Activated gamma-delta T cell treated with Interleukin-2 at 50 U/mL for 16 hours (primary cell): ENCODE results near the gene SMIM1.

Source experiments
- DNase-seq: peaks from one replicate; pipeline ENCODE4 v3.0.0-alpha.2; 2020

Gene SMIM1

DNA sequence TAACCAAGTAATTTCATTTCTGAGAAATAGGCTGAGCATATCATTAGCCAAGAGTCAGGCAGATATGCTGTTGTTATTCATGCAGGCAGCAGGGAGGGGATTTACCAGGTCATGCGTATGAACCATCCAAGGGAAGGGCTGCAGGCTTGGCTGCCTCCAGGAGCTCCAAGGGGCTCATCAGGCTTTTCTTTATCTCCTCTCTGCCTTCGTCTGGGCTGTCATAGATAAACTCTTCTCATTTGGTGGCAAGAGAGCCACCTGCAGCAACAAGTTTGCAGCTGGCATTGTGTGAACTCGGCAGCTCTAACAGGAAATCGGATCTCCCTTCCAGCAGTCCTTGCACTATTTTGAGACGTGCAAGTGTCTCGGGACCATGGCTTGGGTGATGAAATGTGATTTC is 12.8 kb upstream of the SMIM1 start:
- no peak for DNase-seq

DNA sequence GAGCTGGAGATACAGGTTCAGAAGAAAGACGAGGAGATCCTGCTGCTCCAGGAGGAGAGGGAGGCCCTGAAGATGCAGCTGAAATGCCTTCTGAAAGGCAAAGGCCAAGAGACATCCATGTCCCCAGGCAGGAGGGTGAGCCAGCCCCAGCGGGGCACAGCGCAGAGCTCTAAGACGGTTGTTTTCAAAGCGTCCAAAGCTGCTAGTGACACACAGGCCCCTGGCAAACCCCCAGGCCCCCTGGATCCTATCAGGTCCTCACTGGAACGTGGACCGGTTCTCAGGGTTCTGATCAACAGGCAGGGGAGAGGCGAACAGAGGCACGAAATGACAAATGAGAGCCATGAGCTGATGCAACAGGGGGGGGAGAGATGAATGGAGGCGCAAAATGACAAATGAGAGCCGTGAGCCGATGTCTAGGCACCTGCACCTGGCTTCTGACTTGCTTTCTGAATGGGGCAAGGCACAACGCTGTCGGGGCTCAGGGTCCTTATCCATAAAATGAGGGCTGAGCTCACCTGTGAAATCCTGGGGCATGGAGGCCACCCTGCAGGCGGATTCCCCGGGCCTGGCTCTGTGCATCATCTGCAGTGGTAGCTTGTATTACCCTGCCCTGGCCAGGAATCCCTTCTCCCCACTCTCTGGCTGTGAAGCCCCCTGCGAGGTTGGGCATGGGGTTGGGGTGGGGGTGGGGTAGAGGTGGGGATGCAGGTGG is 11.1 kb upstream of the SMIM1 start:
- DNase-seq: no peak

DNA sequence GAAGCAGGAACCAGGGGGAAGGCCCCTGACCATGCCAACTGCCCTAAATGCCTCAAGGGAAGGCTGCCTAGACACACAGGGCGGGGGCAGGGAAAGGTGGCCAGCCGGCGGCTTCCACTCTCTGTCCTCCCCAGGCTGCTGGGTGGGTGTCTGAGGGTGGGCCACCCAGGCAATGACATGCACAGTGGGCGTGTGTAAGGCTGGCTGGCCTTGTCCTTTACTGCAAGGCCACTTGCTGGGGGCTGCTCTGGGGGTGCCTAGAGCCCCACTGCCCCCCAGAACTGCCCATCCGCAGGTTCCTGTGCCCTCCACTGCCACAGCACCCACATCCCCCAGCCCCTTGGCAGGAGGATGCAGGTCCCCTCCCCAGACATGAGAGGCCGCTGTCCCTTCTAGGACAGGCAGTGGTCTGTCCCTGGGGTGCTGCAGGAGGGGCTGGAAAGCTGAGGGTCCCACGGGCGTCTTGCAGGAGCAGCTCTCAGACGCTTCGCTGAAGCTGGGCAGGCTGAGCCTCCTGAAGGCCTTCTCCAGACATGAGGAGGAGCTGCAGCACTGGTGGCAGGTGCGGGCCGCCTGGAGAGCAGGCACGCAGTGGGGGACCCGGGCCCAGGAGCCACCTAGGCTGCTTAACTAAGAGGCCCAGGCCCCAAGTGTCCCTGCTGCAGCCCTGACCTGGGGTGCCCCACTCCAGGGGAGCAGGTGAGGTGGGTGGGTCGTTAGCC is 10.2 kb upstream of the SMIM1 start:
- no peak for DNase-seq

DNA sequence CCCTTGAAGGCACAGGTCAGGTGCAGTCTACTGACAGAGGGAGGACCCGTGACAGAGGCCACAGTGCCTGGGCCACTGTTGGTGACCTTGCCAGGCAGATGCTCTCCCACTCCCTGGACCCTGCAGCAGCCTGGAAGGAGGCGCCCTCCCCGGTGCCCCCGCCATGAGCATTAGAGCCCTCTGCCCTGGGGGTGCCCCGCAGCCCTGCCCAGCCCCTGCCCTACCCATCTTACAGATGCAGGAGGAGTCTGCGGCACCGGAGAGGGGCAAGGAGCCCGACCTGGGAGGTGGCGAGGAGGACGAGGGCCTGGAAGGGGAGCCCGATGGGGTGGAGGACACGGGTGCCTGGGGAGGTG is 9.7 kb upstream of the SMIM1 start:
- no peak for DNase-seq

- DNase-seq: no peak
These were observed 9.0 kb upstream of the SMIM1 start for GRCh38 chr1:3763351-3764125.

- no peak for DNase-seq
These were observed 5.1 kb upstream of the SMIM1 start for GRCh38 chr1:3767328-3767925.

DNA sequence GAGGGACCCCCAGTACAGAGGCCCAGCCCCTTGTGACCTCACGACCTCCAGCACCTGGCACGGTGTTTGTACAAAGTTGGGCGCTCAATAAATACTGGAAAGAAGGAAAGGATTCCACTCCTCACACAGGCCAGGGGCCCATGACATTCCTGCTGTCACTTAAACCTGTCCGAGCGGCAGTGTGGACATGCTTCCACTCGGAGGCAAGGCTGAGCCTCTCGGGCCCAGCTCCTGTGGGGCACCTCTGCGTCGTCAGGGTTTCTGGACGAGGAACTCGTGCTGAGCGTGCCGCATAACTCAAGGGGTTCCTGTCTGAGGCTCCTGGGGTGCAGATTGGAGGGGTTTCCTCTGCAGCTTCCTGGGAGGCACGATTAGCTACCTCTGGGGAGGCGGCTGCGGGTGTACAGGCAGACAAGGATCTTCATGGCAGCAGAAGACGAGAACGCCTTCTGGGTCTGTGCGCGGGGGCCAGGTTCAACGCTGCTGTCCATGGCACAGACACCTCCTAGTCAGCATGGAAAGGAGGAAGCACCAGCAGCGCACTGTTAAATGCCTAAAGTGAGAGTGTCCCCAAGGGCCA is 3.6 kb upstream of the SMIM1 start:
- DNase-seq: no peak

DNA sequence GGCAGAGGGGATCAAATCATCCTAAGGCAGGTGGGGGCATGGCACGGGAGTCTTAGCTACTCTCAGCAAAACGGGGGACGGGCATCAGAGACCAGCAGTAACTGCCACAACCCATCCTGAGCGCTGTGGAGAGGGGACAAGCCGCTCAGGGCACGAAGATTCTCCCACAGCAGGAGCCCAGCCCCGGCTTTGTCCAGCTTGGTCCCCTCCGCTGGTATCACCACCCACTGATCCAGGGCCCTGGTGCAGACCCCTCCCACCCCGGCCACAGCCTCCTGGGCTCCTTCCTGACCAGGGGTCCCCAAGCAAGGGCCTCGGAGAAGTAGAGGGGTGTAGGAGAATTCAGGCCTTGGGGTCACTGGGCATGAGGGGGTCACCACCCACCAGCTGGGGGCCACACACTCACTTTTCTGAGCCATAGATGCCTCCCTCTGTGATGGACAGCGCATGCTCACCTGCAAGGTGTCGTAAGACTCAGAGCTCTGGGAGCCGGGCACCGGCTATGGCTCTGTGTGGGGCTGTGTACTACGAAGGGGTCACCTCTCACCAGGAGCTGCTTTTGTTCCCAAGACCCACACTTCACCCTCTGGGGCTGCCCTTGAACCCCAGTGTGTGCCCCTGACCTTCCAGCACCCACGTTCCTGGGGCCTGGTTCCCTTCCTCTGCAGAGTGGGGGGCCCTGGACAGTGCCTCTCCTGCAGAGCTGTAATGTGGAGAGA is 2.3 kb upstream of the SMIM1 start:
- no peak for DNase-seq

DNA sequence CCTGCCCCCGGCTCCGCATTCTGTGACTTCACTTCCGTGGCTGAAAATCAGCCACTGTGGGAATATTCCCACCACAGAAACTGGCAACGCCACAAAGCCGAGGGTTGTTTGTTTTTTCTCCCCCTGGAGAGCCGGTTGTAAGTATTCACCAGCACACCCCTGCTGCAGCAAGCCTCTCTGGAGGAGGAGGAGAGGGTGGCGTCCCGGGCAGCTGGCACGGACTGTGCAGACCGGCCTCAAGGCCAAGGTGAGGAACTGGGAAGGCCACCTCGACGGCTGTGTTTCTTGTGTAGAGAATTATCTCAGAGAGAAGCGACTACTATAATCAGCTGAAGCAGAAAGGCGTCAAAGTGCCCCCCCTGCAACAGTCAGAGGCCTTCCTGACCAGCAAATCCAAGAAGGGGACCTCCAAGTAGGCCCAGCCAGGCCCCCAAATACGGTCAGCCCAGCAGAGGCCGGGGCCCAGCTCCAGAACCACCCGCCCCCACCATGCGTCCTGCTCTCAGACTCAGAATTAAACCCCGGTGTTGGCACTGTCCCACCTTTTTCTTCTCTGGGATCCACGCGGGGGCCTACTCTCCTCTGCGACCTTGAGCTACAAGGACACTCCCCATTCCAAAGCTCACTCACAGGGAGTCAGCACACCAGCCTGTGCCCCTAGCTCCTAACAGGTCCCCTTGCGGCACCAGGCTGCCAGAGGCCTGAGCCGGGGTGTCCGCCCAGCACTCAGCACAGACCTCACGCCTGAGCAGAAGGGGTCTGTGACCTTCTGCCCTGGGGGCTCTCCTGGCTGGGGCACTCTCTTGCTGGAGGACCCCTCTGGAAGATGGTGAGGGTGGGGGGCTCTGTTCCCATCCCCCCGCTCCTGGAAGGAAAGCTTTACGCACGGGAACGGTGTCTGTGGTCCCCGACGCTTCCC is 1.2 kb upstream of the SMIM1 start:
- DNase-seq: no peak

GRCh38 chr1:3772027-3772714 is 378 bp upstream of the SMIM1 start:
- DNase-seq: peak; percentile 87

GRCh38 chr1:3773572-3774275 is 1.2 kb downstream of the SMIM1 start:
- DNase-seq: no peak

DNA sequence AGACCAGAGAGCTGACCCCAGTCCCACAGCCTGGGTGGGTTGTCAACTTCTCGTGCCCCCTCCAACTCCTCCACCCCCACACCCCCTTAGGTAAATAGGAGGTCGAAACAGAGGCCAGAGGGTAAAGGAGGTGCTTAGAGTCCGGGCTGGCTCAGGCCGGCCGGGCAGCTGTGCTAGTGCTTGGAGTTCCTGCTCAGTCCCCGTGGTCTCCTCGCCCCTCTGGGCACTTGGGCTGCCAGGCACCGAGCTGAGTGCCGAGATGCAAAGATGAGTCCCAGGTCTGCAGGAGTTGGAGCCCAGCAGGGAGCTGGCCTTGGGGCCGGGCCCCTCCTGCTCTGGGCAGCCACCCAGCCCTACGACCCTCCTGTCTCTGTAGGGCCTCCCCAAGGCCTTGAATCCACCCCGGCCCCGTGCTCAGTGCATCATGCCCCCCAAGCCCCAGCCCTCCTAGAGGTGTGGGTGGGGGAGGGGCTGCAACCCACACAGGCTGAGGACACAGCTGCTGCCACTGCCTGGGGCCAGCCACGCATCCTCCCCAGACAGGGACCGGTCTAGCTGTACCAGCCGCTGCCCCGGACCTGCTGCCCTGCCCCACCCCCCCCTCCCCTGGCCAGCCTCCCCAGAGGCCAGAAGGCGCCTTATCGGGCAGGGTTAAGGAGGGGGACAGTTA is 1.9 kb downstream of the SMIM1 start:
- no peak for DNase-seq

DNA sequence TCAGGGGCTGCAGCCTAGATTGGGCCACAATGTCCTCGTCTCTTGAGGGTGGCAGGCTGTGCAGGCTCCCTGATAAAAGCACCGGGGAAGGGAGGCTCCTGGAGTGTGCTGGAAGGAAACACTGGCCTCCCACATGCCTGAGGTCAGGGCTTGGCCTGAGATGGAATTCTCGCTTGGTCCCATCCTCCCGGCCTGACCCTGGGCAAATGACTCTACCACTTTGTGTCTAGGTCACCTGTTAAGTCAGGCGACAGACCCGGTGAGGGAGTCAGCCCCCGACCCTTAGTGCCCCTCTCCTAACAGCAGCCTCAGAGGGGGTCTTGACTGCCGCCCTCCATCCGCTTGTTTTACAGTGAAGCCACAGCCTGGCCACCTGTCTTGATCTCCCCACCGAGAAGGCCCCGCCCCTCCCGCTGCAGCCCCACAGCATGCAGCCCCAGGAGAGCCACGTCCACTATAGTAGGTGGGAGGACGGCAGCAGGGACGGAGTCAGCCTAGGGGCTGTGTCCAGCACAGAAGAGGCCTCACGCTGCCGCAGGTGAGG is 2.5 kb downstream of the SMIM1 start:
- no peak for DNase-seq

DNA sequence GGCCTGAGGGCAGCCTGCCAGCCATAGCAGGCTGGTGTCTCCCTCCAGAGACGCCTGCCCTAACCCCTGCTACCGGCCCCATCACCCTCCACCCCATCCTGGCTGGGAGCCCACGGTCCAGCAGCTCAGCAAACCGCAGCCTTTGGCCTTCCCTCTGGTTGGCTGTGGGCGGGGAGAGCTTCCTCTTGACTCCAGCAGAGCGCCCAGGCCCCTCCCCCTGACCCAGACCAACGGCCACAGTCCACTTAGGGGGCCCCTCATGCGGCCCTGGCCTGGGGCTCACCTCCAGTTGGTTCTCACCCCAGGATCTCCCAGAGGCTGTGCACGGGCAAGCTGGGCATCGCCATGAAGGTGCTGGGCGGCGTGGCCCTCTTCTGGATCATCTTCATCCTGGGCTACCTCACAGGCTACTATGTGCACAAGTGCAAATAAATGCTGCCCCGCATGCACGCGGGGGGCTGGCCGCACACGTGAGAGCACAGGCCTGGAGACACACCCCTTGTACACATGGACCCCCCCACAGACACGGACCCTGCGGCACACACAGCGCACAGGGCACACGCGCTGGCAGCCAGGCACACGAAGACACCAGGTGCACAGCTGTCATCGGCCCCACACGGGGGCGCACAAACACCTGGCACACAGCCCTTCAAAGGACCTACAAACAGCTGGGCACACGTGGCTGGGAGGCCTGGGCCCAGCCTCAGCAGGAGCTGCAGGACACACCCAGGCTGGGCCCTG is 3.1 kb downstream of the SMIM1 start:
- no peak for DNase-seq

- no peak for DNase-seq
These were observed 3.8 kb downstream of the SMIM1 start for GRCh38 chr1:3776231-3776961.

DNA sequence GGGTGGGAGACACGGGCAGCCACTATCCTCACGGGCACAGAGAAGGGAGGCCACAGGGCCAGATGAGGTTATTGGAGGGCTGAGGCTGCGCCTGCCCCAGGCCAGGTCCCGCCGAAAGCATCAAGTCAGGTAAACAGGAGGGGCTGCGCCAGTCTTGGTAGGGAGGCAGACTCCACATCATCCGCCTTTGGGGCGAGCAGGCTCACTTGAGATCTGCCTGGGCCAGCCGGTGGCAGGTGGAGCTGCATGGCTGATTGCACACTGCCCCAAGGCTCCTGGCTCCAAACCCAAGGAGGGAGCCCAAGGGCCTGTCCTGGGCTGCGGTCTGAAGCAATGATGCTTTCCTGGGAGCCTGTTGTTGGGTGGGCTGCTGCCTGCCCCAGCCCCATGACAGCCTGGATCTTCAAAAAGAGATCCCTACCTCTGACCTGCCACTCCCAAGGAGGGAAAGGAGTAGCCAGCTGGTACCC is 4.6 kb downstream of the SMIM1 start:
- DNase-seq: no peak
